GM12865 (cell line): Measurements from ENCODE around the gene KIF5A.
"Not testable (repeated sequence)": the region's sequence is repeated elsewhere in the genome, so short reads cannot be mapped to it uniquely, and the experiment has no call there.

ENCODE experiments used
- DNase-seq: peaks from one replicate; pipeline ENCODE4 v3.0.0; 2010; ENCODE audit warnings: low read depth
- H3K4me3 ChIP-seq: 2 replicates; pipeline ENCODE4 v1.5.1; 2011; ENCODE audit warnings: mild to moderate bottlenecking, low read depth, low read length, control low read depth
- TF ChIP-seq, protein P1 (sequence below): IDR thresholded peaks from 2 replicates; pipeline ENCODE4 v1.5.1; 2011; ENCODE audit warnings: low read length, control low read depth, low read depth, inconsistent platforms; ENCODE audit not compliant: insufficient read depth; ENCODE audit errors: missing control alignments

KIF5A gene

DNA sequence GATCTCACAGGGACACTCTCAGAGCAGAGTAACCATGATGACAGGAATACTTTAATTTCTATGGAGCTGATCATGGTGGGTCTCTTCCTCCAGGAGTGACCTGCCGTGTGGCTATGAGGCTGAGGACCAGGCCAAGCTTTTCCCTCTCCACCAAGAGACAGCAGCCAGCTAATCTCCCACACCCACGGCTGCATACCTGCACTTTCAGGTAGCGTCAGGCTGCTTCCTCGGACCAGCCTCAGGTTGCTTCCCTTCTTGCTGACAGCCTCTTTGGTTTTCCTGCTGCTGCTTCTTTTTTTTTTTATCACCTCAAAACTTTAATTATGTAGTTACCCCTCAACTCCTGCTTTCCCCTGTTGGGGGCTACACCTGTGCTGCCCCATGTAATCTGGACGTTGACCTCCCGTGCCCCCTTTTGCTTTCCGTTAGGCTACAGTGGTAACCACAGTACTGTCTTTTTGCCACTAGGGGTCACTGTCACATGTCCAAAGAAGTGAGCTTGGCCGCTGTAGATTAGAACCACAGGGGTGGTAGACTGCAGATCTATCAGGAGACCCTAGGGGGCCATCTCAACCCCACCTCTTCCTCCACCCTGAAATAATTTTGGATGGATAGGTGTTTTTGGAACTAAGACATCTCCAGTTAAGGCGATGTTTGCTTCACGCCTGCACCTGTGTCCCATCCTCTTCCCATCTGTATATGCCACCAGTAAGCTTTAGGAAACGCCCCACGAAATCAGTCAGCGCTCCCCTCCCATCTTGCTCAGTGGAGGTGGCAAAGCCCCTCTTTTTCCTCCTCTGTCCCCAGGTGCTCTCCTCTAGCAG lies 33.4 kb downstream of the KIF5A start:
- TF ChIP-seq, protein P1, sequence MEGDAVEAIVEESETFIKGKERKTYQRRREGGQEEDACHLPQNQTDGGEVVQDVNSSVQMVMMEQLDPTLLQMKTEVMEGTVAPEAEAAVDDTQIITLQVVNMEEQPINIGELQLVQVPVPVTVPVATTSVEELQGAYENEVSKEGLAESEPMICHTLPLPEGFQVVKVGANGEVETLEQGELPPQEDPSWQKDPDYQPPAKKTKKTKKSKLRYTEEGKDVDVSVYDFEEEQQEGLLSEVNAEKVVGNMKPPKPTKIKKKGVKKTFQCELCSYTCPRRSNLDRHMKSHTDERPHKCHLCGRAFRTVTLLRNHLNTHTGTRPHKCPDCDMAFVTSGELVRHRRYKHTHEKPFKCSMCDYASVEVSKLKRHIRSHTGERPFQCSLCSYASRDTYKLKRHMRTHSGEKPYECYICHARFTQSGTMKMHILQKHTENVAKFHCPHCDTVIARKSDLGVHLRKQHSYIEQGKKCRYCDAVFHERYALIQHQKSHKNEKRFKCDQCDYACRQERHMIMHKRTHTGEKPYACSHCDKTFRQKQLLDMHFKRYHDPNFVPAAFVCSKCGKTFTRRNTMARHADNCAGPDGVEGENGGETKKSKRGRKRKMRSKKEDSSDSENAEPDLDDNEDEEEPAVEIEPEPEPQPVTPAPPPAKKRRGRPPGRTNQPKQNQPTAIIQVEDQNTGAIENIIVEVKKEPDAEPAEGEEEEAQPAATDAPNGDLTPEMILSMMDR, result peak; percentile 87
- H3K4me3 ChIP-seq, result no peak overlapping the region
- DNase-seq, result peak; percentile 91

DNA sequence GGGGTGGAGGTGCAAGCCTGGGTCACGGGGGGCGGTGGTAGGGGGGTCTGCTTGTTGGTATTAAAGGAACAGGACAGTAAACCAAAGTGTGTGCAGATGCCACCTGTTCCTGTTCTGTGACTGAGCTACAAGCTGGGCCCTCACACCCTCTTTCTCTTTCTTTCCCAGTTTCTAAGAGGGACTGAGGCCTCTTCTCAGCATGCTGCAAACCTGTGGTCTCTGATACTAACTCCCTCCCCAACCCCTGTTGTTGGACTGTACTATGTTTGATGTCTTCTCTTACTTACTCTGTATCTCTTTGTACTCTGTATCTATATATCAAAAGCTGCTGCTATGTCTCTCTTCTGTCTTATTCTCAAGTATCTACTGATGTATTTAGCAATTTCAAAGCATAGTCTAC lies 34.2 kb downstream of the KIF5A start:
- H3K4me3 ChIP-seq, result no peak overlapping the region
- DNase-seq, result no peak
- TF ChIP-seq, protein P1, result no peak

DNA sequence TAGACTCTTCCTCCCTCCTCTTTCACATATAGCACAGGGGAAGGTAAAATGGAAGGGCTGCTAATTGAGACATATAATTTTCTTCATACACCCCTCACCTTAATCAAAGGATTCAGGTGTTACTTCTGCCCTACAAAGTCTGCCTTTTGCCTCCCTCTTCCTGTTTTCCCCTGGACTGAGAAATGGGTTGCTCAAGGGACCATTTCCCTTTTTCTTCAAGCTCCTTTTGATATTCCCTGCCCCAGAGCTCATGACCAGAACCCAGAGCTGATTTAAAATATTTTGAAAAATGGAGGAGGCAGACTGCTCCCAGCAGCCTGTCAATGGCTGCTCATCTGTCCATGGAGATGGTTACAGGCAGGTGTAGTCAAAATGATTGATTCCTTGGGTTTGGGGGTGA lies 34.8 kb downstream of the KIF5A start:
- no peak for DNase-seq
- TF ChIP-seq, protein P1, result no peak
- H3K4me3 ChIP-seq, result no peak overlapping the region

DNA sequence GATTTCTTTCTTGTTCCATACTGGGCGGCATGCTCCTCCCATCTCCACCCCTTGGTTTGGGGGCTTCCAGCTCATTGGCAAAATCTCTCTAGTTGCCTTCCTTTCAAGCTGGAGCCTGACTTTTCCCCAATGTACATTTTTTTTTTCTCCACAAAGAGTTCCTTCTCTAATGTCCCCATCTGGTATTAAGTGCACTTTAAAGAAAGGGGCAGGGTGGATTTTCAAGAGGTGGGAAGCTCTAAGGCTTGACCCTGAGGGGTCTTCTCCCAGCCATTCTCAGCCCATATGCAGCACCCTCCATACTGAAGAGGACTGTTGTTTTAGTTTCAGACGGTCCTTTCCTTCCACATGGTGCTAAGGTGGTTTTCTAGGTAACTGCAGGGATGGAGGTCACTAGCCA lies 35.3 kb downstream of the KIF5A start:
- no peak overlapping the region for H3K4me3 ChIP-seq
- TF ChIP-seq, protein P1, result no peak
- DNase-seq, result no peak

DNA sequence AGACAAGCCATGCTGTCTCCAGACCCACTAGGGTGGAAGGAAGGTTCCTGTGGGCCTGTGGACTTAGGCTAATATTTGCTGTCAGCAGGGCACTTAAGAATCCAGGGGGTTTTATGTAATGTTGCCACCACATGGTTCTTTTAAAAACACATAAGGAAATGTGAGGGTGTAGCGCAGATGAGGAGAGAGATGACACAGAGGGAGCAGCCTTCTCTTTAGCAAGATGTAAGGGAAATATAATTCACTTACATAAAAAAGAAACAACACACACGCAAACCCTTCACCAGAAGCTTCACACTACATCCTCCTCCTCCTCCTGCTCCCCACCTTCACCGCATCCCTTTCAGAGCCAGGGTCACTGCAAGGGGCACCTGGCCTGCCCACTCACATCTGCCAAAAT lies 36.3 kb downstream of the KIF5A start:
- TF ChIP-seq, protein P1, result no peak
- DNase-seq, result no peak
- H3K4me3 ChIP-seq, result no peak overlapping the region

DNA sequence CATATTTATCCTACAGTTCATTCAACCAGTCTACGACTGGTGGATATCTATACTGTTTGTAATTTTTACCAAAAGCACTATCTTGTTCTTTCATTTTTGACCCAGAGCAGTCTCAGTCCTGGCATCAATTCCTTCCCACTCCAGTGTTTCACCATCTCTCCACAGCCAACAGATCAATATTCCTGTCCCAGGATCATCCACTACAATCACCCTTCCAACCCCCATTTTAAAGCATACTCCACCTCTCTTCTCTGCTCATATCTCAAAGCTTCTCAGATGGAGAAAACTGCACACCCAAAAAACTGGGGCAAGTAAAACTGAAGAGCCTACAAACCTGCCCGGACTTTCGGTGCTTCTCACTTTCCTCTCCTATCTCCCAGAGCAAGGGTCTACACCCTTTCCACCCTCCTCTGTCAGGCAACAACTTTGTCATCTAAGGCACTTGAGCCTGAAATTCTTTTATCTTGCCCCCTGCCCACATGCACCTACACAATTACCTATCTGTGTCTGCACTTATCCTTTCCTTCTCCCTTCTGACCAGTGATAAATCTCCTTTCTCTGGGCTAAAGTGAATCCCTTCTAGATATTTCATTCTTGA lies 37.1 kb downstream of the KIF5A start:
- H3K4me3 ChIP-seq, result no peak overlapping the region
- TF ChIP-seq, protein P1, result no peak
- DNase-seq, result no peak

DNA sequence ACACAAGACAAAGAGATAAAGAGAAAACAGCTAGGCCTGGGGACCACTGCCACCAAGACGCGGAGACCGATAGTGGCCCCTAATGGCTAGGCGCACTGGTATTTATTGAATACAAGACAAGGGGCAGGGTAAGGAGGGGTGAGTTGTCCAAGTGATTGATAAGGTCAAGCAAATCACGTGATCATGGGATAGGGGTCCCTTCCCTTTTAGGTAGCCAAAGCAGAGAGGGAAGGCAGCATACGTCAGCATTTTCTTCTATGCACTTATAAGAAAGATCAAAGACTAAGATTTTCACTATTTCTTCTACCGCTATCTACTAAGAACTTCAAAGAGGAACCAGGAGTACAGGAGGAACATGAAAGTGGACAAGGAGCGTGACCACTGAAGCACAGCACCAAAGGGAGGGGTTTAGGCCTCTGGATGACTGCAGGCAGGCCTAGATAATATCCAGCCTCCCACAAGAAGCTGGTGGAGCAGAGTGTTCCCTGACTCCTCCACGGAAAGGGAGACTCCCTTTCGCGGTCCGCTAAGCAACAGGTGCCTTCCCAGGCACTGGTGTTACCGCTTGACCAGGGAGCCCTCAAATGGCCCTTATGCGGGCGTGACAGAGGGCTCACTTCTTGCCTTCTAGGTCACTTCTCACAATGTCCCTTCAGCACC lies 39.2 kb downstream of the KIF5A start:
- H3K4me3 ChIP-seq, DNase-seq: not testable (repeated sequence)
